Spinal cord (tissue), 10 donors: Measurements from ENCODE around the gene NXNL2. TPM values are rescaled to one million over a fixed set of nuclear protein-coding genes. Genes with fewer than 3 reads are reported as not detected.

Experiments used
- DNase-seq, 6 donors: peaks; one replicate each; pipeline versions ENCODE4 v3.0.0 to v3.0.0-alpha.2; 2013 to 2015; ENCODE audit warnings: low spot score in 6 of 6, low read depth in 4 of 6
- H3K27ac ChIP-seq: one replicate; pipeline ENCODE4 v1.5.1; 2013; ENCODE audit warnings: low read depth, low read length, control low read depth
- H3K27me3 ChIP-seq: one replicate; pipeline ENCODE4 v1.6.1; 2013; ENCODE audit warnings: low read length; ENCODE audit not compliant: control insufficient read depth, insufficient read depth
- H3K36me3 ChIP-seq: one replicate; pipeline ENCODE4 v1.6.1; 2013; ENCODE audit warnings: low read length; ENCODE audit not compliant: control insufficient read depth, insufficient read depth
- H3K4me1 ChIP-seq: one replicate; pipeline ENCODE4 v1.6.1; 2013; ENCODE audit warnings: low read length; ENCODE audit not compliant: control insufficient read depth, insufficient read depth
- H3K4me3 ChIP-seq: one replicate; pipeline ENCODE4 v1.5.1; 2013; ENCODE audit warnings: low read depth, low read length, control low read depth
- H3K9me3 ChIP-seq: one replicate; pipeline ENCODE4 v1.6.1; 2013; ENCODE audit warnings: low read length; ENCODE audit not compliant: control insufficient read depth, insufficient read depth
- WGBS: methylation state at CpG from one replicate; pipeline ENCODE4 v1.1.5; 2013; ENCODE audit warnings: missing lambda C conversion rate; ENCODE audit not compliant: insufficient coverage; 5-methylcytosine and 5-hydroxymethylcytosine counted together
- polyA plus RNA-seq, 2 donors: library from polyadenylated mRNA; unstranded; fragments of 120-200 nt; gene quantifications; one replicate each; pipeline ENCODE4 v1.2.1, GENCODE V29; 2013; ENCODE audit not compliant: insufficient read length in 2 of 2
- total RNA-seq, 2 donors: library from RNA; depleted of rRNA in 1 of 2; stranded (reverse); fragments of 120-200 nt in 1 of 2; fragments of >200 nt in 1 of 2; gene quantifications; one replicate each; pipeline versions ENCODE4 v1.2.3 to v1.2.4, GENCODE V29; 2013 to 2014
- donor health status: healthy.

NXNL2 gene
- total and polyA plus RNA-seq, 4 donors: 1.8 to 3.8 (median 2.3) TPM

- no peaks in the 10 kb centered on the region for H3K36me3 ChIP-seq
- DNase-seq: no peak
- WGBS: 88% methylated on average over 6 of the region's 6 CpGs
- peaks cover 16% of the 10 kb centered on the region for H3K27me3 ChIP-seq
- no peaks in the 10 kb centered on the region for H3K9me3 ChIP-seq
- H3K4me1 ChIP-seq: peaks cover 3% of the 10 kb centered on the region
- no peak overlapping the region for H3K4me3 ChIP-seq
- H3K27ac ChIP-seq: no peak overlapping the region
These were observed 6.7 kb upstream of the NXNL2 start for GRCh38 chr9:88528080-88528790.

- no peaks in the 10 kb centered on the region for H3K36me3 ChIP-seq
These were observed 5.5 kb upstream of the NXNL2 start for GRCh38 chr9:88529496-88529895.

GRCh38 chr9:88530051-88530450 is 4.9 kb upstream of the NXNL2 start:
- peaks cover 9% of the 10 kb centered on the region for H3K4me1 ChIP-seq
- no CpG with 5 or more reads among the region's 1 CpG for WGBS

More at GRCh38 chr9:88529496-88529895, 5.5 kb upstream of the NXNL2 start:
- no peaks in the 10 kb centered on the region for H3K9me3 ChIP-seq
- H3K27ac ChIP-seq: no peak overlapping the region
- DNase-seq: no peak
- no peak overlapping the region for H3K4me3 ChIP-seq
- peaks cover 23% of the 10 kb centered on the region for H3K27me3 ChIP-seq
- H3K4me1 ChIP-seq: peaks cover 7% of the 10 kb centered on the region
- WGBS: 93% methylated on average over 4 of the region's 6 CpGs

GRCh38 chr9:88531920-88532698 is 2.9 kb upstream of the NXNL2 start:
- no peaks in the 10 kb centered on the region for H3K9me3 ChIP-seq
- 10% methylated on average over 30 of the region's 31 CpGs for WGBS
- H3K4me1 ChIP-seq: peaks cover 27% of the 10 kb centered on the region
- no peak overlapping the region for H3K4me3 ChIP-seq
- no peak overlapping the region for H3K27ac ChIP-seq
- peak in 2 of 6 donors; percentile 50 to 73 for DNase-seq
- H3K27me3 ChIP-seq: peaks cover 35% of the 10 kb centered on the region
- no peaks in the 10 kb centered on the region for H3K36me3 ChIP-seq

More at GRCh38 chr9:88530051-88530450, 4.9 kb upstream of the NXNL2 start:
- Histone ChIP-seq H3K36me3 (no peaks in the 10 kb centered on the region), H3K27ac (no peak overlapping the region), H3K27me3 (peaks cover 26% of the 10 kb centered on the region), H3K9me3 (no peaks in the 10 kb centered on the region), H3K4me3 (no peak overlapping the region)
- no peak for DNase-seq

- Histone ChIP-seq H3K4me3 (peak overlapping the region; percentile 42), H3K27me3 (peaks cover 39% of the 10 kb centered on the region), H3K9me3 (no peaks in the 10 kb centered on the region), H3K27ac (peak overlapping the region; percentile 47), H3K4me1 (peaks cover 43% of the 10 kb centered on the region), H3K36me3 (no peaks in the 10 kb centered on the region)
- WGBS: 2% methylated on average over 36 of the region's 41 CpGs
- peak in 2 of 6 donors; percentile 42 to 53 for DNase-seq
These were observed 975 bp upstream of the NXNL2 start for GRCh38 chr9:88533951-88534455.

- peak overlapping the region; percentile 49 for H3K4me3 ChIP-seq
- H3K27ac ChIP-seq: peak overlapping the region; percentile 52
- DNase-seq: no peak
- H3K36me3 ChIP-seq: no peaks in the 10 kb centered on the region
- peaks cover 37% of the 10 kb centered on the region for H3K27me3 ChIP-seq
- H3K4me1 ChIP-seq: peaks cover 48% of the 10 kb centered on the region
- no peaks in the 10 kb centered on the region for H3K9me3 ChIP-seq
- WGBS: 2% methylated on average over 75 of the region's 75 CpGs
These were observed 446 bp downstream of the NXNL2 start for GRCh38 chr9:88535226-88536022.

- H3K27ac ChIP-seq: peak overlapping the region; percentile 52
These were observed 996 bp downstream of the NXNL2 start for GRCh38 chr9:88536023-88536324.

GRCh38 chr9:88536951-88537760 is 2.2 kb downstream of the NXNL2 start:
- Histone ChIP-seq H3K27me3 (peaks cover 33% of the 10 kb centered on the region), H3K27ac (peak overlapping the region; percentile 67), H3K9me3 (no peaks in the 10 kb centered on the region)

More at GRCh38 chr9:88536023-88536324, 996 bp downstream of the NXNL2 start:
- no peaks in the 10 kb centered on the region for H3K36me3 ChIP-seq
- DNase-seq: no peak
- H3K9me3 ChIP-seq: no peaks in the 10 kb centered on the region
- 24% methylated on average over 13 of the region's 18 CpGs for WGBS
- H3K27me3 ChIP-seq: peaks cover 37% of the 10 kb centered on the region
- H3K4me3 ChIP-seq: peak overlapping the region; percentile 49
- peaks cover 48% of the 10 kb centered on the region for H3K4me1 ChIP-seq

GRCh38 chr9:88537761-88538091 is 2.7 kb downstream of the NXNL2 start:
- peak overlapping the region; percentile 67 for H3K27ac ChIP-seq
- DNase-seq: peak; percentile 80 to 97 (median 88)

More at GRCh38 chr9:88536951-88537760, 2.2 kb downstream of the NXNL2 start:
- 49% methylated on average over 13 of the region's 15 CpGs for WGBS
- Histone ChIP-seq H3K36me3 (no peaks in the 10 kb centered on the region), H3K4me3 (no peak overlapping the region), H3K4me1 (peaks cover 48% of the 10 kb centered on the region)
- DNase-seq: no peak

More at GRCh38 chr9:88537761-88538091, 2.7 kb downstream of the NXNL2 start:
- WGBS: 0% methylated on average over 1 of the region's 1 CpG
- H3K27me3 ChIP-seq: peaks cover 28% of the 10 kb centered on the region
- H3K36me3 ChIP-seq: no peaks in the 10 kb centered on the region
- H3K4me3 ChIP-seq: no peak overlapping the region
- peaks cover 45% of the 10 kb centered on the region for H3K4me1 ChIP-seq
- H3K9me3 ChIP-seq: no peaks in the 10 kb centered on the region
